ENCODE measurements around the gene REN. TPM values are rescaled to one million over a fixed set of nuclear protein-coding genes. Genes with fewer than 3 reads are reported as not detected.

Gene REN
- total RNA-seq, 1 experiment from 2014 or later, result not detected

DNA sequence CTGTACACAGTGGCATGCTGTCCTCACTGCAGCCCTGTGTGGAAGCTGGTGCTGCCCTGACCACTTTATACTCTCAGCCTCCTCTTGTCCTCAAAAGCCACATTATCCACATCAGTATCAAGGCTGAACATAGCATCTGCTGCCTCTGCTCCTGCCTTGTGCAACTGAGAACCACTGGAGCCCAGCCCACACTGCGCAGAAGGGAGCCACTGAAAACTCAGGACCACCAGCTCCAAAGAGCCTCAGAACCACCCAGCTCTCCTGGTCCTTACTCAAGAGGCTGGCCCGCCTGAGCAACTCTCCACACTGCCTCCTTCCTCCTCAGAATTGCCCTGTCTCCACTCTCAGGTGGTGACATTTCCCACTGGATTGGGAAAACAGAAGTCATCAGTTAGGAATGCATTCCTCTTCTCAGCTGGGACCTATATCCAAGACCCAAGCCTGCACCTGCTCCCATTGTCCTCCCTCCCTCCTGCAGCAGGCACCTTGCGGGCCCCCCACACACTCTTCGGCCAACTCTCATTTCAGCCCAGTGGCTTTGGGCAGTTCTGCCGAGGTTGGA, 37.1 kb upstream of the REN start:
- Histone ChIP-seq H3K27ac (ENCODE audit: insufficient read length, low read depth, low read length) (no peak overlapping the region), H3K79me1 (ENCODE audit: insufficient read depth, low read depth, low read length, poor library complexity, severe bottlenecking) (no peaks in the 10 kb centered on the region), H3K9me3 (ENCODE audit: control insufficient read depth, low read depth, low read length) (no peaks in the 10 kb centered on the region), H3K56ac (ENCODE audit: insufficient read length, low read depth, low read length) (no peak overlapping the region), H3K4me1 (ENCODE audit: insufficient read depth, low read length) (no peaks in the 10 kb centered on the region; the same call in 1 of the 2 replicates), H2AK5ac (ENCODE audit: insufficient read length, low read length) (no peak overlapping the region), H2BK120ac (ENCODE audit: low read depth, low read length, poor library complexity, severe bottlenecking) (no peak overlapping the region), H2BK5ac (ENCODE audit: insufficient read length, low read length) (no peak overlapping the region), H4K8ac (replicated peaks; ENCODE audit: insufficient read length, low read depth, low read length) (peak overlapping the region; percentile 17), H4K20me1 (ENCODE audit: control insufficient read depth, insufficient read depth, insufficient read length) (no peaks in the 10 kb centered on the region), H3K14ac (ENCODE audit: insufficient read depth, low read length) (no peak overlapping the region), H2BK15ac (ENCODE audit: low read depth, low read length) (no peak overlapping the region), H3K23me2 (ENCODE audit: insufficient read length, low read depth, low read length, poor library complexity, severe bottlenecking) (no peaks in the 10 kb centered on the region), H3K18ac (ENCODE audit: insufficient read length, low read depth, low read length) (no peak overlapping the region), H3K23ac (ENCODE audit: insufficient read length, low read depth, low read length) (no peak overlapping the region), H3K9ac (ENCODE audit: extremely low read depth, insufficient read length, low read length) (no peak overlapping the region), H2BK20ac (ENCODE audit: low read depth, low read length, poor library complexity, severe bottlenecking) (no peak overlapping the region), H3K4ac (ENCODE audit: low read depth, low read length) (no peak overlapping the region), H3K4me2 (ENCODE audit: insufficient read depth, insufficient read length, low read length) (no peak overlapping the region), H2BK12ac (ENCODE audit: insufficient read length, low read depth, low read length) (no peak overlapping the region), H3T11ph (ENCODE audit: low read length) (no peak overlapping the region), H4K91ac (ENCODE audit: insufficient read length, low read depth, low read length) (no peak overlapping the region), H4K5ac (ENCODE audit: insufficient read length, low read depth, low read length) (no peak overlapping the region), H3K79me2 (ENCODE audit: insufficient read depth, low read length) (no peaks in the 10 kb centered on the region), H2AFZ (ENCODE audit: low read length) (no peak overlapping the region), H3K27me3 (ENCODE audit: insufficient read depth, low read length) (no peaks in the 10 kb centered on the region)
- H3K27me3 Mint-ChIP-seq (ENCODE audit: low read depth), result no peaks in the 10 kb centered on the region; the same call in 1 of the 2 replicates
- peaks cover 28 to 30% of the 10 kb centered on the region in 2 experiments for H3K4me1 Mint-ChIP-seq
- no CpG with 5 or more reads among the region's 5 CpGs for WGBS (ENCODE audit: extremely low coverage, insufficient read length, low lambda C conversion rate)
- no peak overlapping the region for H3K4me3 Mint-ChIP-seq
- H3K9me3 Mint-ChIP-seq, result no peaks in the 10 kb centered on the region
- H3K36me3 Mint-ChIP-seq (ENCODE audit: insufficient read depth in 1 of 3, low read depth in 3 of 3), result no peaks in the 10 kb centered on the region
- TF ChIP-seq, protein P1, sequence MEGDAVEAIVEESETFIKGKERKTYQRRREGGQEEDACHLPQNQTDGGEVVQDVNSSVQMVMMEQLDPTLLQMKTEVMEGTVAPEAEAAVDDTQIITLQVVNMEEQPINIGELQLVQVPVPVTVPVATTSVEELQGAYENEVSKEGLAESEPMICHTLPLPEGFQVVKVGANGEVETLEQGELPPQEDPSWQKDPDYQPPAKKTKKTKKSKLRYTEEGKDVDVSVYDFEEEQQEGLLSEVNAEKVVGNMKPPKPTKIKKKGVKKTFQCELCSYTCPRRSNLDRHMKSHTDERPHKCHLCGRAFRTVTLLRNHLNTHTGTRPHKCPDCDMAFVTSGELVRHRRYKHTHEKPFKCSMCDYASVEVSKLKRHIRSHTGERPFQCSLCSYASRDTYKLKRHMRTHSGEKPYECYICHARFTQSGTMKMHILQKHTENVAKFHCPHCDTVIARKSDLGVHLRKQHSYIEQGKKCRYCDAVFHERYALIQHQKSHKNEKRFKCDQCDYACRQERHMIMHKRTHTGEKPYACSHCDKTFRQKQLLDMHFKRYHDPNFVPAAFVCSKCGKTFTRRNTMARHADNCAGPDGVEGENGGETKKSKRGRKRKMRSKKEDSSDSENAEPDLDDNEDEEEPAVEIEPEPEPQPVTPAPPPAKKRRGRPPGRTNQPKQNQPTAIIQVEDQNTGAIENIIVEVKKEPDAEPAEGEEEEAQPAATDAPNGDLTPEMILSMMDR (conservative IDR thresholded peaks at IDR 0.05), result no peak
- peak overlapping the region in 1 of 3 experiments; percentile 91; a peak in 1 of 7 replicates for H3K27ac Mint-ChIP-seq
- DNase-seq, result no peak

Measured in H9 (cell line).